GM12801 (cell line): ENCODE results near the gene HLA-F.

Experiments used
- CTCF ChIP-seq: IDR thresholded peaks from one replicate; pipeline ENCODE4 v1.5.1; 2011; ENCODE audit warnings: control low read depth; ENCODE audit not compliant: insufficient read length; ENCODE audit errors: extremely low read depth

HLA-F gene

GRCh38 chr6:29731281-29731680, 8.0 kb downstream of the HLA-F start:
- TF ChIP-seq CTCF = no peak

- no peak for TF ChIP-seq CTCF
Observed at GRCh38 chr6:29733057-29733456, 9.8 kb downstream of the HLA-F start.

- no peak for TF ChIP-seq CTCF
Observed at GRCh38 chr6:29734046-29735018, 11.1 kb downstream of the HLA-F start.

- TF ChIP-seq CTCF = no peak
Observed at GRCh38 chr6:29736563-29736962, 13.3 kb downstream of the HLA-F start.

GRCh38 chr6:29737707-29738630, 14.7 kb downstream of the HLA-F start:
- no peak for TF ChIP-seq CTCF

GRCh38 chr6:29739136-29739881, 16.1 kb downstream of the HLA-F start:
- TF ChIP-seq CTCF = no peak

- TF ChIP-seq CTCF = no peak
Observed at GRCh38 chr6:29739882-29740261, 16.6 kb downstream of the HLA-F start.
